GM13977 (cell line): ENCODE results near the gene BCAS1.

Experiments
- DNase-seq: peaks from one replicate; pipeline ENCODE4 v3.0.0; 2012; ENCODE audit warnings: low spot score
- in situ Hi-C: fragments of 300-500 bp; cut with MboI; formaldehyde crosslinking; loops from one replicate; pipeline ENCODE4 v1.12.0; 2022; ENCODE audit warnings: low sequenced_read_pairs, low pct_unique_long_range_greater_than_20kb, mixed read lengths, inconsistent platforms; ENCODE audit not compliant: unreplicated experiment
- TF ChIP-seq, protein P1 (sequence below): IDR thresholded peaks from 2 replicates; pipeline ENCODE4 v1.5.1; 2012; ENCODE audit warnings: mild to moderate bottlenecking, control low read depth; ENCODE audit not compliant: insufficient read depth; ENCODE audit errors: extremely low read depth, missing control alignments

The BCAS1 gene

DNA sequence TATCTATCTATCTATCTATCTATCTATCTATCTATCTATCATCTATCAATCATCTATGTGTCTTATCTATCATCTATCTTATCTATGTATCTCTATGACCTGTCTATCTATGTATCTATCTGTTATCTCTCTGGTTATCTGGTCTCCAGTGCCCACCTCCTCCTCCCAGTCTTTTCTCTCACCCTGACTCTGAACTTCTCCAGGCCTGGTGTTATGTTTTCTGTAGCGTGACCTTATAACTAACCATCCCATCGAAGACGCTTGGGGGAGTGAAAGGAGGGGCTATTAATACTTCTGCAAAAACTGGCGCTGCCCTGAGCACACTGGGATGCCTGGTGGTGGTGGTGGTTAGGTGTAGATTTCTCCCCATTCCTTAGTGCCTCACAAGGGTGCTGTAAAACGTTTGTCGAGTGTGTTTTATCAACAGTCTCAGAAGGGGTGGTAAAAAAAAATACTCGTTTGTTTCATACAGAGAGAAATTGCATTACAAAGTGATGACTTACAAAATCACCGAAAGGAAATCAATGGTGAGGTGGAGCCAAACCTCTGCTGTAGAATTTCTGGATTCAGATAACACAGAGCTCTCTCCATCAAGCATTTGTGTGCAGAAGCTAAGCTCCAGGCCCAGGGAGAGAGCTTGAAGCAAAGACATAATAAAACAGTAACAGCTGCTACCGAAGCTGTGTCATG is 156.2 kb downstream of the BCAS1 start:
- TF ChIP-seq, protein P1, sequence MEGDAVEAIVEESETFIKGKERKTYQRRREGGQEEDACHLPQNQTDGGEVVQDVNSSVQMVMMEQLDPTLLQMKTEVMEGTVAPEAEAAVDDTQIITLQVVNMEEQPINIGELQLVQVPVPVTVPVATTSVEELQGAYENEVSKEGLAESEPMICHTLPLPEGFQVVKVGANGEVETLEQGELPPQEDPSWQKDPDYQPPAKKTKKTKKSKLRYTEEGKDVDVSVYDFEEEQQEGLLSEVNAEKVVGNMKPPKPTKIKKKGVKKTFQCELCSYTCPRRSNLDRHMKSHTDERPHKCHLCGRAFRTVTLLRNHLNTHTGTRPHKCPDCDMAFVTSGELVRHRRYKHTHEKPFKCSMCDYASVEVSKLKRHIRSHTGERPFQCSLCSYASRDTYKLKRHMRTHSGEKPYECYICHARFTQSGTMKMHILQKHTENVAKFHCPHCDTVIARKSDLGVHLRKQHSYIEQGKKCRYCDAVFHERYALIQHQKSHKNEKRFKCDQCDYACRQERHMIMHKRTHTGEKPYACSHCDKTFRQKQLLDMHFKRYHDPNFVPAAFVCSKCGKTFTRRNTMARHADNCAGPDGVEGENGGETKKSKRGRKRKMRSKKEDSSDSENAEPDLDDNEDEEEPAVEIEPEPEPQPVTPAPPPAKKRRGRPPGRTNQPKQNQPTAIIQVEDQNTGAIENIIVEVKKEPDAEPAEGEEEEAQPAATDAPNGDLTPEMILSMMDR: no peak
- no peak for DNase-seq
- in situ Hi-C loops: loop anchor here (25.0 kb wide), 1 partner anchor 177 kb away; no protein-coding TSS in a partner anchor

DNA sequence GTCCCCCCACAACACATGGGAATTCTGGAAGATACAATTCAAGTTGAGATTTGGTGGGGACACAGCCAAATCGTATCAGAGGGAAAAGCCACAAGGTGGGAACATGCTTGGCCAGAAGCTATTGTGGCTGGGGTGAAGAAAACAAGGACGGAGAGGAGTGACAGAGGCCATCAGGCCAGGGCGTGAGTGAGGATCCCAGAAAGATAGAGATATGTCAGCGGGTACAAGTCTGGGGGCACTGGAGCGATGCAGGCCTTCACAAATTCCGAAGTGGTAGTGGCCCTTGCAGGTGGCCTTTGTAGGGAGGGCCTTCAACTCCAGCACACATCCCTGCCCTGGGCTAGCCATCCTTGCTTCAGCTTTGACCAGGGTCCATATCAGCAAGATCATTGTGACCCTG is 159.1 kb downstream of the BCAS1 start:
- TF ChIP-seq, protein P1: no peak
- in situ Hi-C loops: loop anchor here (25.0 kb wide), 1 partner anchor 174 kb away; no protein-coding TSS in a partner anchor
- no peak for DNase-seq

DNA sequence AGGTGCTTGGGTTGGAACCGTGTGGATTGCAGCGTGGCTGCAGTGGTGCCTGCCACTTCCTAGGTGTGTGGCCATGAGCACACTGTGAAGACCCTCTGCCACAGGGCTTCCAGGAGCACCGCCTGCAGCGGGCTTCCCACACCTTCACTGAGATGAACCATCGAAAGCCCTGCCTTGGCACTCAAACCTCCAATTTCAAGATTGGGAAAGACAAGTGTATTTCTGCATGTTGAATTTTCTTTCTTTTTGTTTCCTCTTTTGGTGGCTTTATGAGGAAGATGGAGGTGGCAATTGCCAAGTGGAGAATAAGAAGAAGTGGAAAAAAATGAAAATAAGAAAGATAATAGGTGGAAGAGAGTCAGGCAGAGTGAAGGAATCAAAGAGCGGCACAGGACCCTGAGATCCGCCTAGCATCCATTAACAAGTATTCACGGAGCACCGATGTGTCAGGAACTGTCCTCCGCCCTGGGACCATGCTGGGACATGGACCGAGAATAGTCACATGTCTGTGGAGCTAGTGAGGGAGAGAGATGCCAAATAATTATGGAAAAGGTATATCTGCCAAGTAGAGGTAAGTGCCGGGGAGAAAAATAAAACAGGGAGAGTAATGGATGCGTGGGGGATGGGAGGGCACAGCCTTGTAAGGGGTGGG is 159.9 kb downstream of the BCAS1 start:
- in situ Hi-C loops: loop anchor here (25.0 kb wide), 1 partner anchor 173 kb away; no protein-coding TSS in a partner anchor
- no peak for DNase-seq
- TF ChIP-seq, protein P1: no peak

DNA sequence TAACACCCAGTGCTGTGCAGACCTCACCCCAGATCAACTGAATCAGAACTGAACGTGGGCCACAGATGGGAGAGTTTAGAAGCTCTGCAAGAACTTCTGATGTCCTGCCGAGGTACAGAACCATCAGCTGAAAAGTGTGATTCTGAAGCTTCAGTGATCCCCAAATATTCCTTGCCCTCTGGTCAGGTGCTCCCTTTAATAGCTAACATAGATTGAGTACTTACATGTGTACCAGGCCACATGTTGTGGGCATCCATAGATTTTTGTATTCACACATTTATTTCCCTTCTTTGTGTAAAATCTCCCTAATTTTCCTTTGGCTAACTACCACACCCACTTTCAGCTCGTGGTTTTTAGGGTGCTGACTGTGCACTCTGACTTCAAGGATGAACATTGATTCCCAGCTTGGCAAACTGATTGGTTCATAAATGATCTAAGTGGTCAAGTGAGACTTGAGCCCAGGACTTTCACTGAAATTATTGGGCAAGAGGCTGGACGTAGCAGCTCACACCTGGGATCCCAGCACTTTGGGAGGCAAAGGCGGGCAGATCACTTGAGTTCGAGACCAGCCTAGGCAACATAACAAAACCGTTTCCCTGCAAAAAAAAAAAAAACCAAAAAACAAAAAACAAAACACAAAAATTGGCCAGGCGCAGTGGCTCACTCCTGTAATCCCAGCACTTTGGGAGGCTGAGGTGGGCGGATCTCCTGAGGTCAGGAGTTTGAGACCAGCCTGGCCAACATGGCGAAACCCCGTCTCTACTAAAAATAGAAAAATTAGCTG is 162.2 kb downstream of the BCAS1 start:
- no peak for DNase-seq
- TF ChIP-seq, protein P1: no peak
- in situ Hi-C loops: loop anchor here (25.0 kb wide), 1 partner anchor 171 kb away; no protein-coding TSS in a partner anchor

DNA sequence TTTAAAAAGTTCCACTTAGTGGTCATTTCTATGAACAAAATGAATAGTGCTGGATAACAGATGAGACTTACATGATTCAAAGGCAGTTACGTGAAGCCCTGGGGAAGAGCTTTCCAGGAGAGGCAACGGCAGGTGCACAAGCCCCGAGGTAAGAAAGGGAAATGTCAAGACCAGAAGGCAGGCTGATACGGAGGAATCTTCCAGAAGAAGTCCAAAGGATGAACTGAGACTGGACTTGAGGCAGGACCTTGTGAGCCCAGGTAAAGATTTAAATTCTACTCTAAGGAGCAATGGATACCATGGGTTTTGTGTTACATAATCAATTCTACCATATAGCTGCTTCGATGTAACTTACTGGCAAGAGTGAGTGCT is 164.6 kb downstream of the BCAS1 start:
- TF ChIP-seq, protein P1: no peak
- DNase-seq: no peak
- in situ Hi-C loops: loop anchor here (25.0 kb wide), 1 partner anchor 169 kb away; no protein-coding TSS in a partner anchor
